IPS-NIHi7 (cell line): ENCODE data around the gene TXNRD3.
"Not testable (repeated sequence)": the region's sequence is repeated elsewhere in the genome, so short reads cannot be mapped to it uniquely, and the experiment has no call there.

Experiments
- DNase-seq: peaks from one replicate; pipeline ENCODE4 v3.0.0; 2012; ENCODE audit warnings: mixed read lengths; ENCODE audit errors: extremely low spot score

Gene TXNRD3

DNA sequence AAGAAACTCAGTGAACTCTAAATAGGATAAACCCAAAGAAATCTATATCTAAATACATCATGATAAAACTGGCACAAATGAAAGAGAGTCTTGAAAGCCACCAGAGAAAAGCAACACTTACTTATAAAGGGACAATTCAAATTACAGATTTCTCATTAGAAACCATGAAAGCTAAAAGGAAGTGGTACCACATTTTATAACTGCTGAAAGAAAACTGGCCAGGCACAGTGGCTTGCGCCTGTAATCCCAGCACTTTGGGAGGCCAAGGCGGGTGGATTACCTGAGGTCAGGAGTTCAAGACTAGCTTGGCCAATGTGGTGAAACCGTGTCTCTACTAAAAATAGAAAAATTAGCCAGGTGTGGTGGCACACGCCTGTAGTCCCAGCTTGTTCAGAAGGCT lies 59.4 kb downstream of the TXNRD3 start:
- not testable (repeated sequence) for DNase-seq

DNA sequence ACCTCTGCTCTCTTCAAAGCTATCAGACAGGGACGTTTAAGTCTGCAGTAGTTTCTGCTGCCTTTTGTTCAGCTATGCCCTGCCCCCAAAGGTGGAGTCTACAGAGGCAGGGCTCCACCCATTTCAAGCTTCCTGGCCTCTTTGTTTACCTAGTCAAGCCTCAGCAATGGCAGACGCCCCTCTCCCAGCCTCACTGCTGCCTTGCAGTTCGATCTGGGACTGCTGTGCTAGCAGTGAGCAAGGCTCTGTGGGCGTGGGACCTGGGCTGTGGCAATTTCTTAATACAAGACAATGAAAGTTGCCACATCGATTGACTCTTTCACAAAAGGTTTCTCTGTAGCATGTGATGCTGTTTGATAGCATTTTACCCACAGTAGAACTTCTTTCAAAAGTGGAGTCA lies 63.4 kb downstream of the TXNRD3 start:
- not testable (repeated sequence) for DNase-seq

- no peak for DNase-seq
Observed at GRCh38 chr3:126582311-126582710, 72.6 kb downstream of the TXNRD3 start.

- DNase-seq = no peak
Observed at GRCh38 chr3:126581569-126581968, 73.4 kb downstream of the TXNRD3 start.

GRCh38 chr3:126580746-126581145 lies 74.2 kb downstream of the TXNRD3 start:
- DNase-seq = no peak

DNA sequence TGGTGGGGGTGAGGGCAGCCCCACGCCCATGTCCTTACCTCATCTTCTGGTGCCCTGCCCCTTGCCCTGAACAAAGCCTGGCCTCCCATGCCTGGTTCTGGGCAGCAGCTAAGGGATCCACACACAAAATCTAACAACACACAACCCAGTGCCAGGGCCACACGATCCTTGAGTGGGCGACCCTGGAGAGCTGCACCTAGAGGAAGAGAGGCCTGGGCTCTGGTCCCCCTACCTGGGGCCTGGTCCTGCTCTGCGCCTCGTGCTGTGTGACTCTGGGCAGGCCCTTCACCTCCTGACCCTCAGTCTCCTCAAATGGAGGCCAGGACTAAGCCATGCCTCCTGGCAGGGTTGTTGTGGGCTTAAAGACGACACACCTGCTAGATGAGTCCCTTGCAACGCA lies 76.2 kb downstream of the TXNRD3 start:
- peak; percentile 4 for DNase-seq

DNA sequence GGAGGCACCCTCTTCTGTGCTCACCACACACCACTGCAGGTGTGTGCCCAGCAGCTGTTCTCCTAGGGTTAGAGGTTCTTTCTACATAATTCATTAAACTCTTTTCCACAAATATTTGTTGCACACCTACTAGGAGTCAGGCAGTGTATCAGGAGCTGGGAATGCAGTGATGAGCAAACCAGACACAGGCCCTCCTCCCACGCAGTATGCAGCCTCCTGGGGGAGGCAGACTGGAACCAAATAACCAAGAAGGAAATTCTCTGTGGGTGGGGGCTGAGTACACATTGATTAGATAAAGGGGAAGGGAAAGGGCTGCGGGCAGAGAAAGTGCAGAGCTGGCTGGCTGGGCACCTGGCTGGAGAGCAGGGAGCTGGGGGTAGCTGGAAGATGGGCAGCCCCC lies 77.7 kb downstream of the TXNRD3 start:
- DNase-seq = peak; percentile 12

DNA sequence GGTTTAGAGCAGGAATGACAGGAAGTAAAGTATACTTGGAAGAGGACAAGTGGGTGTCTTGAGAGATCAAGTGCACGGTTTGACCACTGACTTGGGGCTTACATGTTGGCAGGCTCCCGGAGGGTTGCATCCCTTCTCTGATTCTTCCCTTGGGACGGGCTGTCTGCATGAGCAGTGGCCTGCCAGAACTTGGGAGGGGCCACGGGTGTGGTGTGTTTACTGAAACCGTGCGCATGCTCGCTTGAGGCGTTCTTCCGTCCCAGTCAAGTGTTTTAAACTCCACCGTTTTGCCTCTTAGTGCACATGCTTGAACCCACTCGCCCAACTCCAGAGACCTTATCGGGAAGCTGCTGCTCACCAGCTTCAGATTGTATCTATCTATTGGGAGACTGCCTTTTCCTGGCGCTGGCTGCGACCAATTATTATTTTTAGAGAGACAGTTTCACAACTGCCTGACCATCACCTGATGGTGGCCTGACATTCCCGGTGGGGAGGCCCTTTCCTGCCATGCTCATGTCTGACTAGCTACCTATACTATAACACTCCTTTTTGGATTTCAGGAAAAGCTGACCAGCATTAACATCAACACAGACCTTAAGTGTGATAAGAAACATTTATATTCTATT lies 81.3 kb downstream of the TXNRD3 start:
- DNase-seq = no peak

GRCh38 chr3:126571078-126571477 lies 83.8 kb downstream of the TXNRD3 start:
- no peak for DNase-seq

GRCh38 chr3:126570103-126570541 lies 84.8 kb downstream of the TXNRD3 start:
- DNase-seq = peak; percentile 50

DNA sequence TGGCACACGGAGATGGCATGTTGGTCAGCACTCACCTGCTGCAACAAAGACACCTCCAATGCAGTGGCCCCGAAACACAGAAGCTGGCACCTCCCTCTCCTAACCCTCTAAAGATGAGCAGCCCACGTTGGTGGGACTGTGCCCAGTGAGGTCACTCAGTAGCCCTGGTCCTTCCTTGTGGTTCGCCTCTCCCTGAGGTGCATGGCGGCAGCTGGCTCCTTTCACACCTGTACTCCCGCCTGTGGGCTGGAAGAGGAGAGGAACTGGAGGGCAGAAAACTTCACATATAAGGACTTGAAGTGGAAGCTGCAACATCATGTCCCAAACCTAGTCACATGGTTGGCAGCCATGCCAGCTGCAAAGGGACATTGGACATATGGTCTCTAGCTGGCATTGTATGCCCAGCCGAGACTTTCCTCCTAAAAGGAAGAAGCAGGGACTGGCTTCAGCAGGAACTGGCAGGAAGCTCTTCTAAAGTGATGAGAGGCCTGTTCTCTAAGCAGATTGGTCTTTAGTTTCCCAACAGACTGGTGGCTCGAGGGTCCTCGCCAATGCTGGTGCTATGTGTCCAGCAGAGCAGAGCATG lies 85.4 kb downstream of the TXNRD3 start:
- DNase-seq = no peak

- DNase-seq = peak; percentile 7
Observed at GRCh38 chr3:126568776-126569342, 86.1 kb downstream of the TXNRD3 start.

GRCh38 chr3:126567696-126568438 lies 87.1 kb downstream of the TXNRD3 start:
- peak; percentile 59 for DNase-seq

DNA sequence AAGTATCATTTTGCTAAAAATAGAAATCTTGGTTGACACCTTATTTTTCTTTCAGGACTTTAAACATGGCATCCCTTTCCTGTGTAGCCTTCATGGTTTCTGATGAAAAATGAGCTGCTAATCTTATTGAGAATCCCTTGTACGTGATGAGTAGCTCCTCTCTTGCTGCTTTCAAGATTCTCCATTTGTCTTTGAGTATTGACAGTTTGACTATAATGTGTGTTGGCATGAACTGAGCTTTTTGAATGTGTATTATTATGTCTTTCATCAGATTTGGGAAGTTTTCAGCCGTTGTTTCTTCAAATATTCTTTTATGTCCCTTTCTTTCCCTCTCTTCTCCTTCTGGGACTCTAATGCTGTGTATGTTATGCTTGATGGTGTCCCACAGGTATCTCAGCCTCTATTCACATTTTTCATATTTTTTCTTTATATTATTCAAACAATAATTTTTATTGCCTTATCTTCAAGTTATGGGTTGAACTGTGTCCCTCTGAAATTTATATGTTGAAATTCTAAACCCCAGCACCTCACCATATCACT lies 92.1 kb downstream of the TXNRD3 start:
- DNase-seq = no peak

GRCh38 chr3:126558336-126559071 lies 96.4 kb downstream of the TXNRD3 start, which contains the start of gene C3orf22:
Gene C3orf22, minus strand, starts transcription at chr3:126558932. Its CDS starts 5,542 bp downstream, at chr3:126553390.
- DNase-seq = peak; percentile 5

GRCh38 chr3:126557761-126558160 lies 97.2 kb downstream of the TXNRD3 start:
- peak; percentile 16 for DNase-seq

GRCh38 chr3:126557415-126557745 lies 97.5 kb downstream of the TXNRD3 start:
- DNase-seq = no peak
